GM19193 (cell line): ENCODE measurements around the gene MOGAT3.

ENCODE experiments used
- POLR2A ChIP-seq: IDR thresholded peaks from 4 replicates; pipeline ENCODE4 v1.6.1; 2011; ENCODE audit not compliant: insufficient read depth, insufficient read length; ENCODE audit errors: extremely low read depth

Gene MOGAT3

DNA sequence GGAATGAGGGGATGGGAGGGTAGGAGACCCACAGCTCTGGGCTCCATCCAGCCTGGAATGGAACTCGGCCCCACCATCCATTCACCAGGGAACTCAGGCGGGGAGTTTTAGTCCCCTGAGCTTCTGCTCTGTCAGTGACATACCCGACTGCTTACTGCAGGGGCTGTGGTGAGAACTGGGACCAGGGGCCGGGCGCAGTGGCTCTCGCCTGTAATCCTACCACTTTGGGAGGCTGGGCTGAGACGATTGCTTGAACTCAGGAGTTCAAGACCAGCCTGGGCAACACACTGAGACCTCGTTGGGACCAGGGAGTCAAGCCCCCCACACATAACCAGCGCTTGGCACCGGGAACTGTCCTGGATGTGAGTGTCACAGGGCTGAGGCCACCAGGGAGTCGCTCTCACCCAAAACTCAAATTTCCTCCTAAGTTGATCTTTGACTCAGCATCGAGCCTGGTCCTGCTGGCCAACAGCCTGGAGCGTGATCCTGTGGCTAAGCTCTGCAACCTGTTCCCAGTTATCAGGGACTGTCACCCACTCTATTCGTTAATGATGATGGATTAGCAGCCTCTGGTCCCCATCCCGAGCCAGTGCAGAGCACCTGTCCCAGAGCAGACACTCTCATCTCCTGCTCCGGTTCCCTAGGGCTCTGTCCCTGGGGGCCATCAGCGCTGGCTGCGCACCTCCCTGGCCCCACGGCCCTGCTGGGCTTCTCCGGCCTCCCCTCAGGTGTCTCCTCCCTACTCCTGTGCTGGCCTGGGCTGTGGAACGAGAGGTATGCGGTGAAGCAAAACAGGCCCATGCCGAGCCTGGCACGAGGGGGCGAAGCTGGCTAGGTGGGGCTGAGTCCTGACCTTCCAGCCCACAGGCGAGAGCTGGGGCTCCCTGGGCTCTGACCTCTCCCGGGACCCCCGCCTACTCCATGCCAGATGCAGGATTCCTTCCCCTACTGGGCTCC is 37.7 kb upstream of the MOGAT3 start:
- TF ChIP-seq POLR2A = no peak

DNA sequence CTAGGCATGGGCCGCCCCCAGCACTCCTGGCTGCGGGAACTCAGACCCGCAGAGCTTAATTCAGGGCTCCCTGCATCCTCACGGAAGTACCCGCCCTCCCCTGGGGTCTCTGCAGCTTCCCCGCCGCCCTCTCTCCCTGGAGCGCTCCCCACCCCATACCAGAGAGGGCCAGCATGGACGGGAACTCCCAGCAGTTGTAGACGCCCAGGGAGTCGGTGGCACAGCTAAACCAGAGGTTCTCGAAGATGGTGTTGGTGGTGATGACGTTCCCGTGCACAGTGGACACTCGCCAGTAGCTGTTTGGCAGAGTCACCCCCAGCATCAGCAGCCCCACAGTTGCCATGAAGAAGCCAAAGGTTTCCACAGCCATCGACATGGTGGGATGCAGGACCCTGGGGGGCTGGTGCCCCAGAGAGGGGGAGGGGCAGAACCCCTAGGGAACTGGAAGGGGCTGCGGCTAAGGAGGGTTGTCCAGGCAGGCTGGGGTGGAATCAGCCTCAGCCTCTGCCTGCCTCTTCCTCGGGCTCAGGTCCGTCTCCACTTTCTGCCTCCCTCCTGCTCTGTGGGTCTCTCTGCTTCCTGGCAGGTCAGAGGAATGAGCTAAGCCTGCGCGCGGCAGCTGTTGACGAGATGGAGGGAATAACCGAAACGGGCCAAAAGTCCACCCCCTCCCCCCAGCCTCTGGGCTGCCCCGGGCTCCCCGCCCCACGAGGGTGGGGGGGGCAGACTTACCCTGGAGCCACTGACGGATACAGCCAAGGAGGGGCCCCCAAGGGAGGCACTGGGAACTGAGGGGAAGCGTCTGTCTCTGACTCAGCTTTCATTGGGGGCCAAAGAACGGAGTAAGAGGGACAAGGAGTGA is 36.6 kb upstream of the MOGAT3 start, which contains the start of gene CLDN15:
Gene CLDN15 (minus strand): TSS at position 597 of the 862 bp plus-strand sequence. CDS start 221 bp downstream, at position 376.
- TF ChIP-seq POLR2A = no peak

DNA sequence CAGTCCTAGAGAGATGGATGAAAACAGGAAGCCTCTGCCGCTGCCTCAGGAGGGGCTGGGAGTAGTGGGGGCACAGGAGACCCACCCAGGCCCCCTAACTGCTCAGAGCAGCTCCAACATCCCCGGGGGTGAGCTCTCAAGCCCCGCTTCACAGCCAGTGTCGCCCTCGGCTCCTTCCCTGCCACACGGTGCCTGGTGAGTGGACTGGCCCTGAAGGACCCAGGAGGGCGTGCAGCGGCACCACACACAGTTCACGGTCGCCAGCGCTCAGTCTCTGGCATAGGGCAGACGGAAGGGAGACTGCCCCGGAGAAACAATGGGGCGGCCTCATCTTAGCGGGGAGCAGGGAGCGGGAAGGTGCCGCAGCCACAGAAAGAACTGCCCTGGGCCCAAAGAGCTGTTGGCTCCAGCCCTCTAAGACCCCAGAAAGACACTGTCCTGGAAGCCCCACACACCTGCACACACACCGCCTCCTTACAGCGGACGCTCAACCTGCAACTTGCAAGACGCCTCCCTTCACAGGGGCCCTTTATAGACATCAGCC is 35.5 kb upstream of the MOGAT3 start:
- no peak for TF ChIP-seq POLR2A

DNA sequence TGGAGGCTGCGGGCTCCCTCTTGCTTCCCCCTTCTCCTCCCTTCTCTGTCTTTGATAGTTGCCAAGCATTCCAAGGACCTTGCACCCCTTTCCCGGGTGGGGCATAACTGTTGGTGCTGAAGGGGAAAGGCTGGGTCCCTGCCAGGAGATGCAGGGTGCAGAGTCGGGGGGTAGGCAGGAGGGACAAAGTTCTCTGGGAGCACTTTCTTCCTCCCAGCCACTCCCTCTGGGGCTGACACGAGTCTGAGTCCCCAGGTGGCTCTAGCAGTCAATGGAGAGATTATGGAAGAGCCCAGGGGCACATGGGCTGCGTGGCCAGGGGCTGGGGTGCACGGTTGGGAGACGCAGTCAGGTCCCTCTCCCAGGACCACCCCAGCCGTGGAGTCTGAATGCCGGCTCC is 34.7 kb upstream of the MOGAT3 start:
- no peak for TF ChIP-seq POLR2A

DNA sequence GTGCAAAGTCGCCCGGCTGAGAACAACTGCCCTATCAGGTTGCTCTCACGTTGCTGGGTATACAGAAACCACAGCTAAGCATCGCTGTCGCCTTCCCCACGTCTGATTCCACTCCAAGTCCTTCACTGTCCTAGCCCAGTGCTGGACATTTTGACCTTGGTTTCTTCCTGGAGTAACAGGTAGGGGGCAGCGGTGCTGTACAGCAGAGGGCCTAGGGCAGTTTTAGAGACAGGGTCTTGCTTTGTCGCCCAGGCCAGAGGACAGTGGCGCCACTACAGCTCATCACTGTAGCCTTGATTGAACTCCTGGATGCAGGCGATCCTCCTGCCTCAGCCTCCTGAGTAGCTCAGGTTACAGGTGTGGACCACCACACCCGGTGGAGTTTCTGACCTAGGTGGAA is 34.2 kb upstream of the MOGAT3 start:
- no peak for TF ChIP-seq POLR2A

DNA sequence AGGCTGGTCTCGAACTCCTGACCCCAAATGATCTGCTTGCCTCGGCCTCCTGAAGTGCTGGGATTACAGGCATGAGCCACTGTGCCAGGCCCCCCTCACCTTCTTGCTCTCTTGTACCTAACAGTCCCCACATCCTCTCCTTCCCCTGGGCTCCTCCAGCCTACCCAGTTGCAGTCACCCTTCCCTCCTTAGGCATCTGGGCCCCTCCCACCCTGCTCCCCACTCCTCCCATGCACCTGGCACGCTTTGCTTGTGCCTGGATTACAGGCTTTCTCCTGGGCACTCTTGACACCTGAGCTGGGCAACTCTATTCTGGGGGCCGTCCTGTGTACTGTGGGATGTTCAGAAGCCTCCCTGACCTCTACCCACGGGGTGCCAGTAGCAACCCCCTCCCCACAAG is 33.8 kb upstream of the MOGAT3 start:
- no peak for TF ChIP-seq POLR2A

DNA sequence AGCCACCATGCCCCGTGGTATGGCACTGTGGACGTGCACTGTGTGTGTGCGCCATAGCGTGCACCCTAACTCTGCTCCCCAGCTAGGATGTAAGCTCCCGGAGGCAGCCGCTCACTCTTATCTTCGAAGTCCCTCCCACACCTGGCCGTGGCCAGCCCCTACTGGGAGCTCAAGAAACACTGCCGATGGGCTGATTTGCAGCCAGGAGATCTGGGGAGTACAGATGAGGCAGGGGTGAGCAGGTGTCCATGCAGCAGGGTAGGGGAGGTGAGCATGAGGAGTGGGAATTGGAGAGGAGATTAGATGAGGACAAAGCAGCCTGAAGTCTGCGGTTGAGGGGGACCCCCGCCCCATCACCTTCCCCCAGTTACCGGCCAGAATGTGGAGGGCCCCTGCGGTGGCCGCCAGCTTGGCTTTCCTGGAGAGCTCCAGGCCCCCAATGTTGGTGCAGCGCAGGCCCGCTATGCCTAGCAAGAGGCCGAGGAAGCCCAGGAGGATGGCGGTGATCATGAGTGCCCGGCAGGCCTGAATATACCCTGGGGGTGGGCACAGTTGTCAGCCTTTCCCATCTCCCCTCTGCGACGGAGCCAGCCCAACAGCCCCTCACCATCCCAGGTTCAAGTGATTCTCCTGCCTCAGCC is 33.2 kb upstream of the MOGAT3 start:
- TF ChIP-seq POLR2A = no peak

DNA sequence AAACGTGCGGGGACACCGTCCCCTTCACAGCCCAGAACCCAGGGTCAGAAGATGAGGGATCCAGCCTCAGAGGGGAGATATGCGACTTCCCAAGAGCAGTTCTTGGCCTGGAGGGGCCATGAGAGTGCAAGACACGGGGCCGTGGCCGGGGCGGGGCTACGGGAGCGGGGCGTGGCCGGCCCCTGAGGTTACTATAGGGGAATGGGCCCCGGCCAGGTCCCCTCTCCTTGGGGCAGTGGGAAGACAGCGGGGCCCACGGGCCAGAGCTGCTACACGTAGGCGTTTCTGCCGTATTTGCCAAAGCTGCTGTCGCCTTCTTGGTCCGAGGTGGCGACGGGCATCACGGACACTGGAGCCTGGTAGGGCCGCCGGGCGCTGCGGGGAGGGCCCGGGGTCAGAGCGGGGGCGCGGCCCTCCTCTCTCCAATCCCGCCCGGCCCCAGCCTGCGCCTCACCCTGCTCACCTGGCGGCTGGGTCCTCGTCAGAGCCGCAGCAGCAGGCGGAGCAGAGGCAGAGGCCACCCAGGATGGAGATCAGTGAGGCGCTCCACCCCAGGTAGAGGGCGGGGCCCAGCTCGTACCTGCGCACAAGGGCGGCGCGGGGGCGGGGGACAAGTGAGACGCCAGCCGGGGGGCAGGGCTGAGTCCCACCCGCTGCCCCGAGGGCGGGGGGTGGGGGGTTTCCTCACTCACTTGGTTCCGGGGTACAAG is 31.5 kb upstream of the MOGAT3 start:
- no peak for TF ChIP-seq POLR2A

DNA sequence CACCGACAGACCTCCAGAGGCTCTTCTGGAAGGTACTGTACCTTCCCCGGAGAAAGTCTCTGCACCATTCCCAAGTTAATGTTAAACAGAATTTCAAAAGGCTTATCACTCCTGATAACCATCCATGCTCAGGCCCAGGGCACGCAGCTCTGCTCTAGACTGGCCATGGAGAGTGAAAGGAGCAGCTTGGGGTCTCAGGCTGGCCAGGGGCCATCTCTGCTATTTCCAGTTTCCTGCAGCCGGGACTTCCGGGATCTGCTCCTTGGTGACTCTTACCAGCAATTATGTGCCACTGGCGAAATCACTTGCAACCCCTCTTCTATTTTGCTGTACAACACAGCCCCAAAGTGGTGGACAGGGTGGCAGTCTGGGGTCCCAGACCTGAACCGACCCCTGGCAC is 30.8 kb upstream of the MOGAT3 start:
- no peak for TF ChIP-seq POLR2A

DNA sequence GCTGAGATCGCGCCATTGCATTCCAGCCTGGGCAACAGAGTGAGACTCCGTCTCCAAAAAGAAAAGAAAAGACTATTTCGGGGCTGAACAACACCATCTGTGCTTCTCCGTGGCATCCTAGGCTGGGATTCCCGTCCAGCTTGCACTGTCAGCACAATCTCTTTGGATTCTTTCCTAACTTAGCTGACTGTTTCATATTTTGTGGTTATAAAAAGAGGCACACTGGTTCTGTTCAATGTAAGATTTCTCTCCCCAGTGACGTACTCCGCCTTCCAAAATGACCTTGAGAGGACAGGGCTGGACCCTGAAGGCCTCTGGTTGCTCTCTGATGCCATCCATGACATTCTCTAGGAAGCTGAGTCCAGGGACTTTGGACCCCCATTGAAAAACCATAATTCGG is 25.9 kb upstream of the MOGAT3 start:
- TF ChIP-seq POLR2A = no peak

DNA sequence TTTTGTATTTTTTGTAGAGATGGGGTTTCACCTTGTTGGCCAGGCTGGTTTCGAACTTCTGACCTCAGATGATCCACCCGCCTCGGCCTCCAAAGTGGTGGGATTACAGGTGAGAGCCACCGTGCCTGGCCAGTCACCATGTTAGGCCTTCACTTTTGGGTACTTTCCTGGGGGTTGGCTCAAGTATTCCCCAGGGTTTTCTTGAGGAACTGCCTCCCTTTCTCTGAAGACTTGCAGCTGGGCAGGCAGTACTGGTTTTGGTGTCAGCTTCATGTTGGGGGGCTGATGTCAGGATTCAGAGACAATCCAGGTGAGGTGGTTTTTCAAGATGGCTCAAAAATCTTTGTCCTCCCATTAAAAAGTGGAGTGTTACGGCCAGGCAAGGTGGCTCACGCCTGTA is 24.8 kb upstream of the MOGAT3 start:
- no peak for TF ChIP-seq POLR2A

DNA sequence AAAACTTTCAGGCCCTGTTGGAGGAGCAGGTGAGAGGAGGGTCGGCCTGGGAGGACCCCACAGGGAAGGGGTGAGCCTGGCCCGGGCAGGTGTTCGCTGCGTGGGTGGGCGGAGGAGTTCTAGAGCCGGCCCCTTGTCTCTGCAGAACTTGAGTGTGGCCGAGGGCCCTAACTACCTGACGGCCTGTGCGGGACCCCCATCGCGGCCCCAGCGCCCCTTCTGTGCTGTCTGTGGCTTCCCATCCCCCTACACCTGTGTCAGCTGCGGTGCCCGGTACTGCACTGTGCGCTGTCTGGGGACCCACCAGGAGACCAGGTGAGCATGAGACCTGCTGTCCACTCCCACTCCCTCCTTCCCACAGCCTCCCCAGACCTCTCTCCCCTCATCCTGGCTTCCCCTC is 22.7 kb upstream of the MOGAT3 start:
- TF ChIP-seq POLR2A = no peak

DNA sequence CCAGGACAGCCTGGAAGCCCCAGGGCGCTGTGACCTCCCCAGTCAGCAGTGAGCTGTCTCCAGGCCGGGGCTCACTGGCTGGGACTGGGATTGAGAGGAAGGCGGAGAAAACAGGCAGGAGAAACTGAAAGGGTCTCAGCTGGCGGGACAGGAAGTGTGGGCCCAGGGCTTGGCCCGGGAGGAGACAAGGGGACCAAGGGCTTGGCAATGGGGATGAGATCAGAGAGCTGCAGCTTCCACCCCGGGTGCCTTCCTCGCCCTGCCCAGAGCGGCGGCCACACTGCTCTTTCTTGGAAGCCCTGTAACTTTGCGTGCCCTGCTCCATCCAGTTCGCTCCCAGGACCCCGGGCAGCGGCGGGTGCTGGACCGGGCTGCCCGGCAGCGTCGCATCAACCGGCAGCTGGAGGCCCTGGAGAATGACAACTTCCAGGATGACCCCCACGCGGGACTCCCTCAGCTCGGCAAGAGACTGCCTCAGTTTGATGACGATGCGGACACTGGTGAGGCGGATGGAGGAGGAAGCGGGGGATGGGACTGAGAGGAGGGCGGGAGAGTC is 21.5 kb upstream of the MOGAT3 start:
- TF ChIP-seq POLR2A = no peak

DNA sequence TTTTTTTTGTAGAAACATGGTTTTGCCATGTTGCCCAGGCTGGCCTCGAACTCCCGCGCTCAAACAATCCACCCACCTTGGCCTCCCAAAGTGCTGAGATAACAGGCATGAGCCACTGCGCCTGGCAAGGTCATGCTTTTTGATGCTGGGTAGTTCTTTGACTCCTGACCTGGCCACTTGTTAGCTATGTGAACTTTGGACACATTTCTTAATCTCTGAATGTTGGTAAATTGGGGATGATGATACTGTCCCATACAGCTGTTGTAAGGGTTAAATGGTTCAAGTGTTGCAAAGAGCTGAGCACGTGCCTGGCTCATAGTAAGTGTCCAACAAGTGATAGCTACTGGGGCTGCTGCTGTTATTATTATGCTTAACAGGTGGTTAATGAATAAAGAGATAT is 19.5 kb upstream of the MOGAT3 start:
- TF ChIP-seq POLR2A = no peak
